ENCODE results near the gene RAP1GDS1. TPM values are rescaled to one million over a fixed set of nuclear protein-coding genes. Genes with fewer than 3 reads are reported as not detected.
A peak's percentile ranks its signal among the peaks of the same experiment; 100 is the strongest.

Gene RAP1GDS1
- total RNA-seq, 1 experiment from 2014 or later: 40.8 TPM

GRCh38 chr4:98226396-98226795 is 34.8 kb upstream of the RAP1GDS1 start:
- no peaks in the 10 kb centered on the region for H3K4me1 ChIP-seq (ENCODE audit: control insufficient read depth in 1 of 2, insufficient read depth in 2 of 2, low read length in 2 of 2)
- ChIA-PET RAD21 (ENCODE audit: low non-redundant PET in 1 of 2, low total read pairs in 2 of 2, uncharacterized antibody in 2 of 2, unreplicated experiment in 2 of 2) (no interaction called here), CTCF (no interaction called here), POLR2A (no interaction called here)
- H3K4me3 ChIP-seq (replicated peaks in 1 of 2; ENCODE audit: low read depth in 1 of 2, low read length in 2 of 2): no peak overlapping the region
- intact Hi-C loops (cut with micrococcal nuclease): no loop called here
- H3K9me3 ChIP-seq (ENCODE audit: control insufficient read depth in 1 of 2, insufficient read depth in 1 of 2, low read depth in 1 of 2, low read length in 2 of 2): no peaks in the 10 kb centered on the region
- BruUV-seq (replicated peaks): no TSS peak
- no peak overlapping the region for H3K9ac ChIP-seq (ENCODE audit: low read length)
- no peaks in the 10 kb centered on the region for H3K79me2 ChIP-seq (ENCODE audit: insufficient read depth, low read length)
- ATAC-seq (no peak), DNase-seq (ENCODE audit: low read depth, low spot score) (no peak)
- H3K9me2 ChIP-seq (ENCODE audit: insufficient read depth): no peaks in the 10 kb centered on the region
- no peak overlapping the region for H3K27ac ChIP-seq (ENCODE audit: low read depth, low read length)
- H4K20me1 ChIP-seq (ENCODE audit: insufficient read depth): no peaks in the 10 kb centered on the region
- no peaks in the 10 kb centered on the region for H3K36me3 ChIP-seq (ENCODE audit: control insufficient read depth in 1 of 2, insufficient read depth in 2 of 2, low read length in 2 of 2)
- no peak for TF ChIP-seq REST (IDR thresholded peaks at IDR 0.05; ENCODE audit: low read depth)
- no peak for TF ChIP-seq EZH2 (IDR thresholded peaks at IDR 0.05)
- TF ChIP-seq RAD21 (IDR thresholded peaks at IDR 0.05; ENCODE audit: low read depth): no peak
- no peak for TF ChIP-seq CEBPB (IDR thresholded peaks at IDR 0.05; ENCODE audit: low read depth)
- H3K27me3 ChIP-seq (ENCODE audit: insufficient read depth, low read length): no peaks in the 10 kb centered on the region
- no peak overlapping the region for H3K4me2 ChIP-seq (ENCODE audit: low read length)
- no peak overlapping the region for H2AFZ ChIP-seq (ENCODE audit: low read depth, low read length, poor library complexity, severe bottlenecking)

GRCh38 chr4:98230961-98231360 is 30.2 kb upstream of the RAP1GDS1 start:
- Histone ChIP-seq H3K79me2 (ENCODE audit: insufficient read depth, low read length) (no peaks in the 10 kb centered on the region), H3K9me2 (ENCODE audit: insufficient read depth) (no peaks in the 10 kb centered on the region), H3K4me1 (ENCODE audit: control insufficient read depth in 1 of 2, insufficient read depth in 2 of 2, low read length in 2 of 2) (no peaks in the 10 kb centered on the region), H4K20me1 (ENCODE audit: insufficient read depth) (no peaks in the 10 kb centered on the region), H3K36me3 (ENCODE audit: control insufficient read depth in 1 of 2, insufficient read depth in 2 of 2, low read length in 2 of 2) (no peaks in the 10 kb centered on the region), H3K4me3 (replicated peaks in 1 of 2; ENCODE audit: low read depth in 1 of 2, low read length in 2 of 2) (no peak overlapping the region), H2AFZ (ENCODE audit: low read depth, low read length, poor library complexity, severe bottlenecking) (peak overlapping the region; percentile 63), H3K27me3 (ENCODE audit: insufficient read depth, low read length) (no peaks in the 10 kb centered on the region), H3K9me3 (ENCODE audit: control insufficient read depth in 1 of 2, insufficient read depth in 1 of 2, low read depth in 1 of 2, low read length in 2 of 2) (no peaks in the 10 kb centered on the region), H3K9ac (ENCODE audit: low read length) (no peak overlapping the region), H3K4me2 (ENCODE audit: low read length) (no peak overlapping the region), H3K27ac (ENCODE audit: low read depth, low read length) (no peak overlapping the region)
- POLR2A ChIA-PET: no interaction called here
- intact Hi-C loops (cut with micrococcal nuclease): no loop called here
- DNase-seq (ENCODE audit: low read depth, low spot score) (no peak), ATAC-seq (no peak)
- RAD21 ChIA-PET (ENCODE audit: low non-redundant PET in 1 of 2, low total read pairs in 2 of 2, uncharacterized antibody in 2 of 2, unreplicated experiment in 2 of 2): no interaction called here
- BruUV-seq (replicated peaks): no TSS peak
- CTCF ChIA-PET: no interaction called here
- no peak for TF ChIP-seq POLR2A (IDR thresholded peaks at IDR 0.05; ENCODE audit: borderline replicate concordance, extremely low read depth, insufficient read depth, insufficient read length)
- no peak for TF ChIP-seq SIN3A (IDR thresholded peaks at IDR 0.05; ENCODE audit: low read depth)
